HG02852 (cell line): ENCODE results near the gene ZBTB45.
"Not testable (repeated sequence)": the region's sequence is repeated elsewhere in the genome, so short reads cannot be mapped to it uniquely, and the experiment has no call there.

Experiments
- ATAC-seq: cut with Tn5 transposase; IDR thresholded peaks from one replicate; pipeline ENCODE4 v1.9.1; 2021; ENCODE audit warnings: mild to moderate bottlenecking, moderate library complexity; ENCODE audit not compliant: unreplicated experiment

The ZBTB45 gene

GRCh38 chr19:58542641-58543372 is 23.2 kb upstream of the ZBTB45 start:
- not testable (repeated sequence) for ATAC-seq

DNA sequence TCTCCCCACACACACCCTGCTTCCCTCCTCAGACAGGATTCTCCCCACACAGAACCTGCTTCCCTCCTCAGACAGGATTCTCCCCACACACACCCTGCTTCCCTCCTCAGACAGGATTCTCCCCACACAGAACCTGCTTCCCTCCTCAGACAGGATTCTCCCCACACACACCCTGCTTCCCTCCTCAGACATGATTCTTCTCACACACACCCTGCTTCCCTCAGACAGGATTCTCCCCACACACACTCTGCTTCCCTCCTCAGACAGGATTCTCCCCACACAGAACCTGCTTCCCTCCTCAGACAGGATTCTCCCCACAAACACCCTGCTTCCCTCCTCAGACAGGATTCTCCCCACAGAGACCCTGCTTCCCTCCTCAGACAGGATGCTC is 19.6 kb upstream of the ZBTB45 start:
- ATAC-seq: not testable (repeated sequence)

DNA sequence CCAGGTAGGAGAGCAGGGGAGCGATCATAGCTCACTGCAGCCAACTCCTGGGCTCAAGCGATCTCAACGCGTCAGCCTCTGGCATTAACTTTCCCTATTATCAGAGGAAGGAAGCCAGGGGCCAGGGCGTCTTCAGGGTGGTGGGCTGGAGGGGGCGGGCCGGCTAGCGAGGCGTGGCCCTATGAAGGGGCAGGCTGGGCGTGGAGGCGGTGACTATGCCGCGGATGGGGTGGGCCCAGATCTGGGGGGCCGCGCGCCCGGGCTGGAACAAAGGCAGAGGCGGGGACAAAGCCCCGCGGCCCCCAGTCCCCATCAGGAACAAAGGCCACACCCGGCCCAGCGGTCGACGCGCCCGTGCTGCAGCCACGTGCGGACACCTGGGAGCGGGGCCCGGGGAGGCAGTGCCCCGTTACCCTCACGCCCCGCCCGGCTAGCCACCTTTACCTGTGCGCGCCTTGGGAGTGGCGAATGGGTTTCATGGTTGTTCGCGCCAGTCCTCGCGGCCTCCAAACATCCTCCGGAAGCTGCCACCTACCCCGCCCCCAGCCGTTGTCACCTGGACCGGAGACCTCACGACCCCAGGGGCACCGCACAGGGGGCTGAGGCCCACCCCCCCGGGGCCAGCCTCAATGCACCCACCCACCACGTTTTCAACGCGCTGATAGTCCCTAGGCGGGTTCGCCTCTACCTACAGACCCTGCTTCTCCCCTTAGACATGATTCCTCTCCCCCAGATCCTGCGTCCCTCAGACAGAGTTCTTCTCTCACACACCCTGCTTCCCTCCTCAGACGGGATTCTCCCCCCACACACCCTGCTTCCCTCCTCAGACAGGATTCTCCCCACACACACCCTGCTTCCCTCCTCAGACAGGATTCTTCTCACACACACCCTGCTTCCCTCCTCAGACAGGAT is 18.9 kb upstream of the ZBTB45 start:
- no peak for ATAC-seq

DNA sequence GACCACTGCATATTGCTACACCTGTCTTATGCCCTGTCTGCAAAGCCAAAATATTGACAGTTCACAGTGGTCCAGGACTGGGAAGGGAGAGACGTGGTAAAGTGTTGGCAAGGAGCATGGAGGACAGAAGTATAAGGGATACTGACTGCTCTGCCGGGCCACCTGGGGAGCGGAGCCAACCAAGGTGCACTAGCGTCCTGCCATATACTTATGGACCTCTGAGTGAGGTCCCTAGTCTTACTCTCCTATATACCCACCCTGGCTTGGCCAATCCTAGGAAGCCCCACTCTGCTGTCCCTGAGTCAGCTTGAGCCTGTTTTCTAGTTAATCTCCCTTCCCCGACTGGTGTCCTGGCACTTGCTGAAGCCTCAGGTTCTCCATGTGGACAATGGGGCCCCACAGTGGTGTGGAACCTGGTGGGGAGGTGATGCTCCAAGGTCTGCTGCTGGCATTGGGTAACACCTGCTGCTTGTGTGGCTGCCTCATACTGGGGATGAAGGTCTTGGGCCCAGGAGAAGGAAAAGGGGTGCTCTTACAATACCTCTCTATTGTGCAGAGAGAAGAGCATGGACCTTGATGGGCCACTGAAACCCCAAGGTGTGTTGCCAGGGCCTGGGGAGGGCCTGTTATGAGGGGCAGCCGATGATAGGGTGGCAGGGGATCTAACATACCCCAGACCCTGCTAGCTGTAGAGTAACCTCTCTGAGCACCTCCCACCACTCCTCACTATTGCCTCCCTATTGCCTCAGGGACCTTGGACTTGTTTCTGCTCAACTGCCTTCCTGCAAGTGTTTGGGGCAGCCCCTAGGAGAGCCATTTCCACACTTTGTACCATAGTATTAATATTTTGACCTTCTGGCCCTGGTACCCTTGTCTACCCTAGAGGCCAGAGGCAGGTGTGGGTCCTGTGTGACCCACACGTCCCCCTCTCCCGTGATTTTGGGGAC is 17.5 kb upstream of the ZBTB45 start:
- ATAC-seq: no peak

DNA sequence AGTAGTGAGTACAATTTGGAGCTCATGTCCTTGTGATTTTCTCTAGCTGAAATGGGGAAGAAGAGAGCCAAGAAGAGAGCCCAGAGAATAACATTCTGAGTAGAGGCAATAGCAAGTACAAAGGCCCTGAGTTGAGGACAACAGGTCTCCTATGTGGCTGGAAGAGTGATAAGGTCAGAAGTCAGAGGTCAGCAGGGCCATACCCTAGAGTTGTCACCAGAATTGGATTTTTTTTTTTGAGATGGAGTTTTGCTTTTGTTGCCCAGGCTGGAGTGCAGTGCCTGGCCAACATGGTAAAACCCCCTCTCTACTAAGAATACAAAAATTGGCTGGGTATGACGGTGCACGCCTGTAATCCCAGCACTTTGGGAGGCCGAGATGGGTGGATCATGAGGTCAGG is 16.2 kb upstream of the ZBTB45 start:
- ATAC-seq: no peak

GRCh38 chr19:58531034-58531840 is 11.6 kb upstream of the ZBTB45 start:
- no peak for ATAC-seq

GRCh38 chr19:58529405-58529804 is 9.8 kb upstream of the ZBTB45 start:
- ATAC-seq: no peak

DNA sequence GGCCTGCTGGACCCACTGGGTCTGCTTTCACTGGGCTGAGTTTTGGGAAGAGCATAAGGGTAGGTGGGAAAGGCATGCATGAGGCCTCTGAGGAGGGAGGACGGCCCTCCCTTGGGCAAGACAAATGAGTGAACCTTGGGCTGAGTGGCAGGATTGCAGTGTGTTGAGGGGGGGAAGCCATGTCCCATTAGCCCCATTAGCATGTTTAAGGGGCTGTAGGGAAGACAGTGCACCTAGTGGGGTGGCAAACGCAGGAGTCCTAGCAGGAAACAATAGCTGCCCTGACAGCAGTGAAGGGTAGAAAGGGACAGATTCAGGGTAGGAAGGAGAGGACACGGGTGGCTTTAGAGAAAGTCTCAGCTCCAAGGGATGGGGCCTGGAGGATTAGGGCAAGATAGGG is 3.1 kb upstream of the ZBTB45 start:
- no peak for ATAC-seq

- no peak for ATAC-seq
Measured at GRCh38 chr19:58521651-58522050, 2.0 kb upstream of the ZBTB45 start.

DNA sequence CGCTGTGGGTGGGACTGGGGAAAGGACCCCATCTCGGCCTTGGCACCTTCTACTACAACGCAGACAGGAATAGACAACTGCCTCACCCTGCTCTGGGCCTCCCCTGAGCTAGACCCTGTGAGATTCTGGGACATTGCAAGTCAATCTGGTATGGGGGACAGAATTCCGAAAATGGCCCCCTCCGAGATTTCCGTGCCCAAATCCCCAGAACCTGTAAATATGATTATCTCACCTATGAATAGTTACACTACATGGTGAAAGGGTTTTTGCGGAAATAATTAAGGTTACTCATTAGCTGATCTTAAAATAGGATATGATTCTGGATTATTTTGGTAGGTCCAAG is 618 bp upstream of the ZBTB45 start:
- no peak for ATAC-seq

DNA sequence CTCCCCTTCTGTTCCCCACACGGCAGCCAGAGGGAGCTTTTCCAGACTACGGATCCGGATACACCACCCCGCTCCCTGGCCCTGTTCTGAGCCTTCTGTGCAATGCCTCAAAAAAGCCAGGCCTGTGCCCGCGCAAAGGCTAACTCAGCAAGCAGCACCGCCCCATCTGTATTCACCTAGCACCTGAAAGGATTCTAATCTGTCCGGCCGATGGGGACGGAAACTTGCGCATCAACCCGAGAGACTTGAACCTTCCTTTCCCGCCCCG is 589 bp downstream of the ZBTB45 start:
- ATAC-seq: no peak

- no peak for ATAC-seq
Measured at GRCh38 chr19:58518256-58519086, 1.1 kb downstream of the ZBTB45 start.

DNA sequence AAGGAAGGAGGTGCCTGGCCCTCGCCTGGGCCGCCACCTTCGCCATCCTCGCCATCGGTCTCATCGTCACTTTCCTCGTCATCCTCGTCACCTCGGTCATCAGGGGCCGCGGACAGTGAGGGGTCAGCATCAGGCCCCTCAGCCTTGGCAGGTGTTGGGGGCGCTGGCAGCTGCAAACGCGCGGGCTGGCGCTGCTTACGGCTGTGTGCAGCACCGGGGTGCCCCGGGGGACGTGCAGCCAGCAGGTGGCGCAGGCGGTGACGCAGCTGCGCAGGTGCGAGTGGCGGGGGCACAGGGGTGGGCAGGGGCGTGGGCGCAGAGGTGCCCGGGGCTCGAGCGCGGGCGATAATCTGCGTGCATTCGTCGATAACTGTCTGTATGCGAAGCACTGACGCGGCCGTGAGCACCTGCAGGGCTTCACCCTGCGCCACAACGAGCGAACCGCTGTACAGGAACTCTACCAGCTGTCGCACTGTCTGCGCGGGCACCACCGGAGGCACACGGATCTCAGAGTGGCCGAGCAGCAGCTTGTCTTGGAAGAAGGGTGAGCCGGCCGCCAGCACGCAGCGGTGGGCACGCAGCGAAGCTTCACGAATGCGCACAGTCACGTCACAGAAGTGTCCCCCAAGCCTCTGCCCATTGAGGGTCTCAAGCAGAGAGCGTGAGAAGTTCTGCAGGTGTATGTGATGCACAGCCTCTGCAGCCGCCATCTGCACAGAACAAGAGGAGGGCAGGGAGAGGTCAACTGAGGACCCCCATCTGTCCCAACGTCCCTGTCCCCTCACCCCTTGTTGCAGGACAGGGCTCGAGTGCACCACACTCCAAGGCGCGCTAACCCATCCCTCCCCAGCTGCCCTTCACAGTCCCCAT is 2.4 kb downstream of the ZBTB45 start:
- ATAC-seq: no peak

GRCh38 chr19:58516246-58516836 is 3.3 kb downstream of the ZBTB45 start:
- ATAC-seq: no peak

DNA sequence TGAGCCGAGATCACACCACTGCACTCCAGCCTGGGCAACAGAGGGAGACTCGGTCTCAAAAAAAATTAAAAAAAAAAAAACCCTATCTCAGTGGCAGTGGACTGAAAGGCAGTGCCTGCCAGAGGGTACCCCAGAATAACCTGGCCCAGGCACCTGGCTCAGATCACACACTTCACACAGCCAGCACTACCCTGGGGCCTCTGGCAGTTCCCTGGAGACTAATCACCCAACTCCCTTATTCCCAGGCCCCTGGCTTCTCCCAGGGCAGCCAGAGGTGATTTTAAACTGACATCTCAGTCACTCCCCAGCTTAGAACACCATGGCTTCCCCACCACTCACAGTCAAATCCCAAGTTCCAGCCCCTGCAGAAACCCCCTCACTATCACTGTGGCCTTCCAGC is 4.4 kb downstream of the ZBTB45 start:
- no peak for ATAC-seq

DNA sequence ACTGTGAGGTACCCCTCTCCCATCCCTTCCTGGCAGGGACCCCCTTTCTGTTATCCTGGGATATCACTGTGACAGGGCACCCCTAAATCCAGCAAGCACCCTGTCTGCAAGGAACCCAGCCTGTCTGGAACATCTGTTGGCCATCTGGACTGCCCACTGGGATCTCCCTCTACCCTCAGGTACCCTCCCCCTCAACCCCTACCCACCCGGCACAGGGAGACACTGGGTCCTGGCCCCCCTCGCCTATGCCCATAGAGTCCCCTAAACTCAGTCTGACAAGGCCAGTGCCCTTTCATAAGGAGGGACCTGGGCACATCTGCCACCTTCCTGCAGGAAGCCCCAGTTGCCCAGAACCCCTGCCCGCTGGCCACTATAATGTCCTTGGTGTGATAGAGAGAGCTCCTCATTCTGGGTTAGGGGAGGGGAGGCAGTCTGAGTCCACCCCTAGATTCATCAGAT is 5.0 kb downstream of the ZBTB45 start:
- no peak for ATAC-seq

DNA sequence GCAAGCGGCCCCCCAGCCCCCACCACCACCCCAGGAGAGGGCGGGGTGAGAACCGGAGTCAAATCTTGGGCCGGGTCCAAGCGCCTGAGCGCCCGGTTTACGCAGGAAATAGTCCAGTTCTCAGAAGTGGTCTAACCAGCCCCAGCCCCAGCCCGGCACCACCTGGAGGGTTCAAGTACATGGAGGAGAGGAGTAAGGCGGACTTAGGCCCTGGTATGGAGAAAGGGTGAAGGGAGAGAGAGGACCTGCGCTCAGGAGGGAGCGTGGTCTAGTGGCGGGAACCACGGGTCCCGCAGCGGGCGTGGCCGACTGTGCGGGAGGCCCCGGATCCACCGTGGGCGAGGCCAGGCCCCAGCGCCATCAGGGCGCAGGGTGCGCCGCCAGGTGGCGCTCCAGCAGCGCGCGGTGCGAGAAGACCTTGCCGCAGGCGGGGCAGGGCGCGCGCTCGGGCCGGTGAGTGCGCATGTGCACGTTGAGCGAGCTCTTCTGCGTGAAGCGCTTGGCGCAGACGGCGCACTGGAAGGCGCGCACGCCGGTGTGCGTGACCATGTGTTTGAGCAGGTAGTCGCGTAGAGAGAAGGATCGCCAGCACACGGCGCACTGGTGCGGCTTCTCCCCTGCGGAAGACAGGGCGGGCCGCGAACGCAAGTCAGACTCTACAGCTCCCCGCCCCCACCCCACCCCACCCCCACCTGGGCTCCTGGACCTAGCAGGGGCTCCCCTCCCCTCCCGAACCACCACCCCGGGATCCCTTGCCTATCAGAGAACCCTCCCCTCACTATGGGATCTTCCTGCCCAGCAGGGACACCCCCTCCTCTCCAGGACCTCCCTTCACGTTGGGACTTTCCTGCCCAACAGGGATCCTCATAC is 5.7 kb downstream of the ZBTB45 start:
- ATAC-seq: peak; percentile 68
